ENCODE measurements around the gene KMT2C. TPM values are rescaled to one million over a fixed set of nuclear protein-coding genes. Genes with fewer than 3 reads are reported as not detected.

Gene KMT2C
- total RNA-seq, 2 experiments from 2014 or later: 36.2 to 39.8 TPM

DNA sequence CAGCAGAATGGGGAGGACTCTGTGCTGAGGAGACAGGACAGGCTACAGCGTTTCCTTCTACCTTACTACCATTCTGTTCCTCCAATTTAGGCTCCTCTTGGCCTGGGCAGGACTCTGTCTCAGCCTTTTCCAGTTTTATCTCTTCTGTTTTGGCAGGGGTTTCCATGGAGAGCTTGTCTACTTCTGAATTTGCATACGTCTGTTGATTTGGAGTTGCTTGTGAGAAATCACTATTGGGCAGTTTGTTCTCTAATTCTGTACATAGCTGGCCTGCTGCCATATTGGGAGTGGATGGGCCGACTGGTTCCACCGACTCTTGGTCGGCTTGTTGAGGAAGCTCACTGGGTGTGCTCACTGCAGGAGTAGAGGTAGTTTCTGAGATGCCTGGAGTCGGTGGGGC lies 273.5 kb downstream of the KMT2C start:
- POLR2A ChIA-PET: no interaction called here
- CTCF ChIA-PET: no interaction called here

DNA sequence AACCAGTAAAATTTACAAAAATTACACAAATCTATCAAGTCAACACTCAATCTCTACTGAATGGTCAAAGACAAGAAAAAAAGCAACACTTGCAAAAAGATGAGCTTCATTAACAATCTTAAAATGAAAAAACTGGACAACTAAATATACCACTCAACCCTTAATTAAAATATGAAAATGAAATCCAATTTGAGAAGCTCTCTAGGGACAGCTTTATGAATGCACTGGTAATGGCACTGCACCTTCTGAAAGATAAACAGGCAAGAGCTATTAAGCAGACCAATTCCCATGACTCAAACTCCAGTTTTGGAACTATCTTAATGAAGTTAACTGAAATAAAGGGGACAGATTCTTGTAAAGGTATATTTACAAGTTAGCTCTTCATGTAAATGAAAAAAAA lies 274.6 kb downstream of the KMT2C start:
- CTCF ChIA-PET: no interaction called here
- POLR2A ChIA-PET: no interaction called here

DNA sequence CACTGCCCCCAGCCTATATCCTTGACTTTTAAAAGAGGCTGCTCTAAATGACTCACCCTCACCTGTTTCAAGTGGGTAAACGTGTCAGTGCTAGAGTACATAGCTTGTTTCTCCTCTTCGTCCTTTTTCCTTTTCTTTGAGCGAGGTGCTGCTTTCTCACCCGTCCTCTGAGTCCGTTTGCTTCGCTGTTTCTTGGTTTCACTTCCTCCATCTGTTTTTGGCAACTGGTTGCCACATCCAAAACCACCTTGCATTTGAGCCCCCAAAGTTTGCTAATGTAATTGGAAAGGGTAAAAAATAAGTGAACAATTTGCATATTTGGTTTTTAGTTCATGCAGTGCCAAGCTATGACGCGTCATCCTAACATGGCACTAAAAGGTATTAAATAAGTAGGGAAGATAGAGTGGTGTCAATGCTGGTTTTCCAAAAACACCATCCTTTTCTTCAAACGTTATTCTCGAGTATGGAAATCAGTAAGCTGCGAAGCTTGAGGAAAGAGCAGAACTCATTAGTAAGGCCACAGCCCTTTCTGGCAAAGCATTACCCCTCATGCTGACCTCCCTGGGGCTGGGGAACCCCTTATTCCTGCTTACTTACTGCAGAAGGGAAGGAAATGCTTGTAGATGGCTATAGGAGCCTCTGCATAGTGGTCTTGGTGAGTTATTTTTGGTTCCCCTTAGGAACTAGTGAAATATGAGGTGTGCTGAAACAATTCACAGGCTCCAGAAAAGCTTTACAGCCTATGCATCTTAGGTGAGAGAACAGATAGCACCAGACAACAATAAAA lies 276.8 kb downstream of the KMT2C start:
- POLR2A ChIA-PET: no interaction called here
- CTCF ChIA-PET: no interaction called here

DNA sequence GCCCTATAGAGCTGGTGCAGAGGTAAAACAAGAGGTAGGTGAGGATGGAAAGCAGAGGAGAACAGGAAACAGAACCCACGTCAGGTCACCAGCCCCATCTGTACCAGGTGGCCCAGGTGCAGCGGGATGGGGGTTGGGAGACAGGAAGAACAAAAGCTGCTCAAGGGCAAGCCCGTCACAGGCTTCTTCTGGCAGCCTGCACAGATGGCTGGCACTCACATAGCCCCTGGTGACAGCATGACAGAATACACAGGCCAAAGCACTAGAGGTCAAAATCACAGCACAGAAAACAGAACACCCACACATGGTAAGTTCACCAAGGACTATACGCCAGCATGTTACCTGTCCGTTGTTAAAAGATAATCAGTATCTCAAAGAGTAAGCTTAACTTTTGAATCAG lies 283.5 kb downstream of the KMT2C start:
- ChIA-PET POLR2A (no interaction called here), CTCF (no interaction called here)

DNA sequence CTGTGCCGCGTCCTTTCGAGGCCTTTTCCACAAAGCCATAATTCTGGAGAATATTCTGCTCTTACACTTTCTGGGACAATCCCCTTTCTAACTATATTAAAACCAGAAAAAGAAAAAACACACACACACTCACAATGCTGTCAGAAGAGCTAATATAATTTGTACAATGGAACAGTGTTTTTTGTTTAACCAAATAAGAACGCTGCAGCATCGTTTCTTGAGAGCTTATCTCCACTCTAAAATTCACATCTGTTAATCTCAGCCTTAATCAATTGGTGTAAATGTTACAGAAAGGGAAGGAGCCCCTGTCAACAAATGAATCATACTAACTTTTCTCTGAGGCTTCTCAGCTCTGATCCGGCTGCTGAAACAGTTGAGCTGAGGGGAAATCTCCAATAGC lies 286.4 kb downstream of the KMT2C start:
- CTCF ChIA-PET: no interaction called here
- POLR2A ChIA-PET: no interaction called here

DNA sequence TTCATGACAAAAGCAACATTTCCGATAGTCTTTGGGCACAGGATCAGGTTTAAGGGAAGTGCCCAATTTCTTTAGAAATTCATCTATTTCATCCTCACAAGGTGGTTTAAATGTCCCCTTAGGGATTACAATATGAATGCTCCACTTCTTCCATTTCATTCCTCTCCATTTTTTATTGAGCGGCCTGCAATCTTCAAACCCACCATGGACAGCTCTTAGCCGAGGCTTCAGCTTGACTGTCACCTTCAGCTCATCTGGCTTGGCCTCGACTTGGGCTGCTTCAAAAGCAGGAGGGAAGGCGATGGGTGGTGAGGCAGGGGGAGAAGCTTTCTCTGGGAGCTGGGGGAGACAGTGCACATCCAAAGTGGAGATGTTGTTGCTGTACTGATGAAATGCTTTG lies 287.1 kb downstream of the KMT2C start:
- ChIA-PET POLR2A (no interaction called here), CTCF (no interaction called here)

DNA sequence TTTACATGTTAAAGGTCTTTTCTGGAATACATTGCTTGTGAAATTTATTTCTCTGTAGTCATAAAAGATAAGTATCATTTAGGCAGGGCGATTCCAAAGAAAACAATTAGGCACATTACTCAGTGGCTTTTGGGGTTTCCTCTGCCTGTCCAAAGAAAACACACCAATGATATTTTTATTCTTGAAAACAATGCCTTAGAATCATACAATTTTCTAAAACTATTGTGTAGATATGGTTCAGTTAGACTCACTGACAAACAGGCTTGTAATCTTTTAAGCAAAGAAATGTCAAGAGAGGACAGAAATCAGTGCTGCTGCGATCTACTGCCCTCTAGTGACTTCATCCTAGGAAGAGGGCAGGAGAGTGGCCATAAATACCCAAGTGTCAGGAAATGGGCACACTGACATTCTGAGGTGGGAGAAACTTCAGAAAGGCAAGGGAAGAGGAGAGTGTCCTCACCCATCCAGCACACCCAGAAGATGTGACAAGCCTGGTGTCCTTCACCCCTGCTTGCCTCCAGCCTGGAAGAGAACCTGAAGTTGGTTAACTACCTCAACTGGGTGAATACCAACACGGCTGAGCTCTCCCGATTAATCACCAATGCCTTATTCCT lies 289.8 kb downstream of the KMT2C start:
- CTCF ChIA-PET: interaction anchor here (0.9 kb wide), 1 partner anchor 14 kb away, joined by 4 read pairs; no protein-coding TSS in a partner anchor
- POLR2A ChIA-PET: no interaction called here

DNA sequence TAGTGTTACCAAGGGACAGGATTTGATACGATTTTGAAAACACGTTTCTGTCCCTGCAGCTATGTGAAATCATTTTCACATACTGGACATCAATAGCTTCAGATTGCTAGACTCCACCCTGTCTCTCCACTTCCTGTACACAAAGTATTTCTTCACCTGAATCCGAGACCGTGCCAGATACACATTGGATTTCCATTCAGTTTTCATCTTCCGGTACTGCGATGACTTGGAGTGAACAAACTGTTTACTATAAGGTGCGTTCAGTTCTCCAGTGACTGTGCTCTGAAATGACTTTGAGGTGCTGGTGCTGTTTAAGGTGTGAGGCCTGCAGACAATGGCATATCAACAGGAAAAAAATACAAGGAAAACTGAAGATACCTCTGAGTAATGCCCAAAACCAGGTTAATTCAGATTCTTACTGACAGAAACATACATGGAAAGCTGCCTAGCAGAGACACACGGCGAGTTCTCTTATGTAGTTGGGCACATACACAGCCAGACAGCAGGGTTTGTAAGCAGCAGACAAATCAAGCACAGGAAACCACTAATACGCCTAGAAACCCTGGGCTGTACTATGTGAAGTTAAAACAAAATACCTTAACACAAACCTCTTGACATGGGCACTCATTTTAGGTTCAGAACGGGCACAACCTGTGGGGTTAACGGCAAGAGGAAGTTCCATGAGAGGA lies 291.1 kb downstream of the KMT2C start:
- CTCF ChIA-PET: interaction anchor here (0.6 kb wide), 1 partner anchor 200 kb away, joined by 6 read pairs; no protein-coding TSS in a partner anchor
- POLR2A ChIA-PET: interaction anchor here (0.6 kb wide), 1 partner anchor 9 kb away, joined by 4 read pairs; no protein-coding TSS in a partner anchor

DNA sequence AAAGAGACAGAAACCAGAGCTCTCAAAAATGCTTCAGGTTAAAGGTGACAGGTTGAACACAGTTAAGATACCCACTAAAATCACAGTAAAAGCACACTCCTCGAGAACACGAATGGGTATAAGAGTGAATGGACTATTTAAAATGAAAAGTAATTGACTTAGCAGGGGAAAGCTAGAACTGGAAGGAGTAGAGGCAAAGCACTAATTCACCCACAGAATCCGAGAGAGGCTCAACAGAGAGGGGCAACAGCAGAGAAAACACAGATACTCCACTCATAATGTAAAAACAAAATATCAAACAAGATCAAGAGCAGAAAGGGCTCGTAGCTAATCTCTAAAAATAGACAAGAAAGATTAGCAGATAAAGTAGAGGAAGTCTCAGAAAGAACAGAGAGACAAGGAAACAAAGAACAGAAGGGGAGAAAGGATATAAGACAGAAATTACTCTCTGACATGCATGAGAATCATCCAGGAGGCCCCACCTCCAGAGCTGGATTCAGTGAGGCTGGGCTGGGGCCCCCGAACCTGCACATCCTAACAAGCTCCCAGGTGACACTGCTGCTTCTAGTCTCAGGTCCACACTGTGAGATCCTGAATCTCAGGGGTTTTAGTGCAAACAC lies 292.7 kb downstream of the KMT2C start:
- ChIA-PET CTCF (no interaction called here), POLR2A (no interaction called here)

DNA sequence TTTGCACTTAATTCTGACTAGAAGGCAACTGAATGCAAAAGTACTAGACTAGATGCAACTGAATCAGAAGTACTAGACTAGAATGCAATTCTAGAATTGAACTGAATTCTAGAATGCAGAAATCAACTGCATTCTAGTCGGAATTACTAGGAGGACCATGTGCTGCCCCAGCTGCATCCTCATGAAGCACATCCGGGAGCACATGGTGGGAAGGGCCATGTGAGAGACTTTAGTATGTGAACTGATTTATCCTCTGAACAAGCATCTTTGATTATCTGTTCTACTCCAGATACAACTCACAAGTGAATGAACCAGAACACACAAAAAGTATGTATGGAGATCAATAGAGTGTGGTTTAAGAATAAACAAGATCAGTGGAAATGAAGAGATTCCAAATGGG lies 295.2 kb downstream of the KMT2C start:
- POLR2A ChIA-PET: no interaction called here
- CTCF ChIA-PET: no interaction called here

DNA sequence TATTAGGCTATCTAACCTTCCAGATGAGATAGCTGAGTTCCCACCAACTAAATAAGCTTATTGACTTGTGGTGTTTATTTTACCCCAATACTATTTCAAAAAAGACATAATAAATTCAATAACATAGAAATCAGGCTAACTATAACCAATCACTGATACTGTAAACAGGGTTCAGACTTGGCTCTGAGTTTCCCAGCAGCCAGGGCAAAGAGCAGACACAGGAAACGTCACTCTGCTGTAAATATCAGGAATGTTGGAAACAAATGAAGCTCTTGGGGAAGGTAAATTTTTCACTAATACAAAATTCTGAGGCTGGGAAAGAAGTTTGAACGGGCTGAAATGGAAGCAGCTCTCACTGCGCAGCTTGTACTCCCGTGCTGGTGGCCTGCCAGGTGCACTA lies 295.7 kb downstream of the KMT2C start:
- ChIA-PET CTCF (no interaction called here), POLR2A (no interaction called here)

DNA sequence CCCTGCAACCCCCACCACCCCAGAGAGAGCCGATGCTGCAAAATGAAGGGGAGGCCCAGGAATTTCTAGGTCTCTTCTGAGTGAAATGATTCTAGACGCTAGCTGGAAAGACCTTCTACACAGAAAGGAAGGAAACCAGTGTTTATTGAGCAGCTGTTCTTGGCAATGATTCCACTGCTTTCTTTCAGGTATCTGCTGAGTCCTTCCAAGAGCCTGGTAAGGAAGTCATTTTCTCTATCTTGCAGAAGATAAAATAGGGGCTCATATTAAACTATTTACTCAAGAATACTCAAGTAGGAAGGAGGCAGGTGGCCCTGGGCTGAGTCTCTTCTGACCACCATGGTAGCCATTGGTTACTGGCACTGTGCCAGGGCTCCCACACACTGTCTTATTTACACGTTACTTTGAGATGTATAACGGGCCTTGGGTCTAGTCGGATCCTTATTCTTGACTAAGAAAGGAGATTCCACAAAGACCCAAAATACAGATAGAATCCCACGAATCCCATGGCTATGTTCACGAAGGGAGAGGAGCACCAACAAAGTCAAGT lies 298.3 kb downstream of the KMT2C start:
- ChIA-PET POLR2A (no interaction called here), CTCF (no interaction called here)

DNA sequence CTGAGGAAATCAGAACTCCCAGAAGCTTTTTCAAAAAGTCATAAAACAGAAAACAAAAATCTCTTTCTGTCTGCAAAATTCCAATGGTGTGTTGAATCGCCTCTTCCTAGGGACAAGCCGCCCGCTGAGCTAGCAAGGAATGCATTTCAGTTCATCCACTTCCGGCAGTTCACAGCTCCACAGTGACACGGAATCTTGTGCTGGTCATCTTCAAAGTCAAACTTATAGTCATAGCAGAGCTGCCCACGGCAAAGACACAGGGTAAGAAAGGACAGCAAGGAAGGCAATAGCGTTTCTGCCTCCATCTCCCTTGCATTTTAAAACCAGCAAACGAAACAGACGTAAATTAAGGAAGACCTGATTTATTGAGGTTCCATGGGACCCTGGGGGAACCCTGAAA lies 299.1 kb downstream of the KMT2C start:
- ChIA-PET POLR2A (no interaction called here), CTCF (no interaction called here)

DNA sequence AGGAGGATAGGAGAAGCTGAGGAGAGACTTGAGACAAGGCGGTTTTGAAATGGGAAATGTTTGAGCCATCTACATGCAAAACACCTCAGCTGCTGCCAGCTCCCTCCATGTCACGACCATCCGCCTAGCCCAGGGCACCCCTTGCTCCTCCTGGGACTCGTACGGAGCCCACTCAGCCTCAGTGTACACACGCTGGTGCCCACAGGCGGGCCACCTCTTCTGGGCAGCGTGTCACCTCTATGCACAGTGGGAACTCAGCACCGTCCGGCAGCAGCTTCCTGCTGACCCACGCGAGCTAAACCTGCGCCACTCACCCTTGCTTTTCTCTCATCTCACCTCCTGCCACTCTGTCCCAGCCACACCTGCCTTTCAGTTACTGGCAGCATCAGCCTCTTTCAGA lies 302.0 kb downstream of the KMT2C start:
- CTCF ChIA-PET: no interaction called here
- POLR2A ChIA-PET: no interaction called here

DNA sequence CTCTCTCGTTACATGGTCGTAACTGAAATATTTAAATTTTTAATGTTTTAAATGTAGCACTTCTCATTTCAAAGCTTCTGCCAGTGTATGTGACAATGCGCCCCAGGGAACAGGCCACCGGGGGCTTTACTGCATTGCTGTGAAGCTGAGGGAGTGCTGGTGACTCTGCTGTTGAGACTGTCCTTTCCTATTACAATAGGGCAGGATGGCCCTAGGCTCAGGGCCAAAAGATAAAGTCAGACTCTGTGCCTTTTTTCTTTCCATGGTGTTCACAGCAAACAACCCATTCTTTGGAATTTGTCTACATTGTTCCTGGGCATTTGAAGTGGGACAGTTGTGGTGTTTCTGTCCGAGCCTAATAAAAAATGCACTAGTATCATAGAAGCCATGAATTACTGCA lies 303.0 kb downstream of the KMT2C start:
- POLR2A ChIA-PET: no interaction called here
- CTCF ChIA-PET: interaction anchor here (0.6 kb wide), 1 partner anchor 284 kb away, joined by 3 read pairs; no protein-coding TSS in a partner anchor

DNA sequence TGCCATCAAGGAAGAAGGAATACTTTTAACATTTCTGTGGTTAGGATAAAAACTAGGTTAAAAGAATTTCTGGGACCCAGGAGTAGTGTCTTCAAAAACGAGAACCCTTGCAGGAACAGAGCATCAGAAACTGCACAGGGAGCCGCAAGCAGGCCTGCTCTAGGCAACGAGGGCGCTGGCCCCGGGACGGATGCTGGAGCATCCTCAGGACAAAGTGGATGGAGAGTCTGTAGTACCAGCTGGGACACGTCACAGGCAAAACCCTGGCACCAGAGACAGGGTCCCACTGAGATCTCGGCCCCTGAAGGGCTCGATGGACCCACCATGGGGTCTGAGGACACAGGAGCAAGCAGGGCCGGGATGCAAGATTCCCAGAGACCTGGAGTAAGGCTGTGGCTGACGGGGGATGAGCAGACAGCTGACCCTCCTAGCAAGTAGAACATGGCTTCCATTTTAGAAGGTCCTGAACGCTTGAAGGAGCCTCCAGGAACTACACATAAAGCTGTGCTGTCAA lies 303.8 kb downstream of the KMT2C start:
- POLR2A ChIA-PET: interaction anchor here (0.6 kb wide), 1 partner anchor 1948 kb away, joined by 5 read pairs; no protein-coding TSS in a partner anchor
- CTCF ChIA-PET: no interaction called here

DNA sequence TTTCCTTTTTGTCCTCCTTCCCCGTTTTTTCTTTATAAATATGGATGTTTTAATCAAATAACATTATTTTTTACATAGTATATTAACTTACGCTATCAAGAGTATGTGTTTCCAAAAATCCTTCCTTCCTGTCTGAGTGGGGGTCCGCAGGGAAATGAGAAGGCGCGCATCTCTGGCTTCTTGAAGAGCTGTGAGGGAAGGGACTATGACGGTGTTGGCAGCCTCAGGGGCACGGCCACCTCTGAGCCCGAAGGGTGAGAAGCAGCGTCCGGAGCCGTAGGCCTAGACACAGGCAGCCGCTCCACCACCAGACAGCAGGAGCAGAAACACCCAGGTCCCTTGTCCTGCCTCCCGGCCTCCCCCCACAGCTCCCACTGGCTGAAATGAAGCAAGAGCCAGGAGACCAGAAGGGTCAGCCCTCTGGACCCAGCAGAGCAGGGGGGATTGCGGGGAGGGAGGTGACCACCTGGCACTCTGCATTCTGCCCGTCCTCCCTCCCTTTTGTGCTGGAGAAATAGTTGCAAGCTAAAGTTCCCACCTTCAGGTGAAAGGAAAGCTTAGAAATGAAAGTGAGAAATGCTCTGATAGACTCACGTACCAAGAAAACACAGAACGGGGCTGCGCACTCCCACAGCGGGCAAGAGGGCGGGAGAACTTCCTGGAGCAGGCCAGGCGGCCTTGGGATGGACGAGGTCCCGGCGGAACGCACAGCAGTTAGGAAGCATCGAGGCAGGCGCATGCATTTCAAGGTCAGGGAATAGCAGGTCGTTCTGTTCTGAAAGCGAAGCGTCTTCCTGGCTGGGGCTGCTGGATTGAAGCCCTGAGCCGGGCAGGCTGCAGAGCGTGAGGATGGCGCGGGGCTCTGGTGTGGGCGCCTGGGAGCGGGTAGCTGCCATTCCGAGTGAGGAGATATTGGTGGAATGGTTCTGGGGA lies 304.9 kb downstream of the KMT2C start:
- ChIA-PET CTCF (no interaction called here), POLR2A (no interaction called here)

DNA sequence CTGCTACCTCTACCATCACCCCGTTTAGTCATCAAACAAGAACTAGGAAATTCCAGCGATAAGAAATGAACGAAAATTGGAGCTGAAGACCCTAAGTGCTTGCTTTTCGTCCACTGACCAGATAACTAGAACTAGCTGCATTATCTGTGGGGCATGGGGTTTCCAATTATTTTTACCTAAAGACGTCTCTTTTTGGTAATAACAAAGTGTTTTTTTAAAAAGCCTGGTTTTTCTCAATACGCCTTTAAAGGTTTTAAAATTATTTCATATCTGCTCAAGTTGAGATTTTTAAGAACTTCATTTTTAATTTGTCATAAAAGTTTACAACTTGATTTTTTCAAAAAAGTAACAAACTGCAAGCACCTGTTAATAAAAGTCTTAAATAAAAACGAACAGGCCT lies 306.1 kb downstream of the KMT2C start:
- ChIA-PET CTCF (no interaction called here), POLR2A (no interaction called here)

DNA sequence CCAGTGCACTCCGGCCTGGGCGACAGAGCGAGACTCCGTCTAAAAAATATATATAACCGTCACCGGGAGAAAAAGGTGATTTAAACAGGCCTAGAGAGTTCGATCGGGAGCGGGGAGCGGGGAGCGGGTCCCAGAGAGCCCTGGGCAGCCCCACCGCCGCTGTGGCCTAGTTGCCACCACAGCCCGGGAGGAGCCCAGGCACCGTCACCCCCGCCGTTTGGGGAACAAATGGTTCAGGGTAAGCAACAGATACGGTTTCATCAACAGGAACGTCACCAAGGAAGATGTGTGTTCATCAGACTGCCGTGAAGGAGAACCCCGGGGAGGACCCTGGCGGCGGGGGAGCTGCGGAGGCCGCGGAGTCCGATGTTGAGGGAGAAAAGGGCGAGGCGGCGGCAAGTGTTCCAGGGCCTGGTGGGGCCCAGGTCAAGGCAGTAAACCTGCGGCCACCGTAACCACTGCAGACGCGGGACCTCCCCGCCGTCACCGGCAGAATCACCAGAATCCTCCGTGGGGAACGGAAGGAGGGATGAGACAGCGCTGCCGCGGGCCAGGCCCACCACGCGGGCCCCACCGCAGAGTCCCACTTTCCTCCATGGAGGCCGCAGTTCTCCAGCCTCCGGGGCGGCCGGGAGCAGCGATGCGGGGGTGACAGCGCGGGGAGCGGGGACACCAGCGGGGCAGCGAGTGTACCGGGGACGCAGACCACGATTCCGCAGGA lies 306.9 kb downstream of the KMT2C start:
- POLR2A ChIA-PET: no interaction called here
- CTCF ChIA-PET: no interaction called here
